OCI-LY3 (cell line): Measurements from ENCODE around the gene ALDOC.

Experiments
- EZH2phosphoT487 ChIP-seq: fragments of 200-600 bp; shearing (Covaris generic); IDR thresholded peaks from 2 replicates; pipeline ENCODE4 v1.6.1; 2018; ENCODE audit warnings: antibody characterized with exemption, mixed run types, low read depth
- TF ChIP-seq, protein P1 (sequence below): fragments of 200-600, 300-600 bp; sonication (generic); IDR thresholded peaks from 2 replicates; pipeline ENCODE4 v1.5.1; 2014; ENCODE audit warnings: antibody characterized with exemption, low read length, low read depth

DNA sequence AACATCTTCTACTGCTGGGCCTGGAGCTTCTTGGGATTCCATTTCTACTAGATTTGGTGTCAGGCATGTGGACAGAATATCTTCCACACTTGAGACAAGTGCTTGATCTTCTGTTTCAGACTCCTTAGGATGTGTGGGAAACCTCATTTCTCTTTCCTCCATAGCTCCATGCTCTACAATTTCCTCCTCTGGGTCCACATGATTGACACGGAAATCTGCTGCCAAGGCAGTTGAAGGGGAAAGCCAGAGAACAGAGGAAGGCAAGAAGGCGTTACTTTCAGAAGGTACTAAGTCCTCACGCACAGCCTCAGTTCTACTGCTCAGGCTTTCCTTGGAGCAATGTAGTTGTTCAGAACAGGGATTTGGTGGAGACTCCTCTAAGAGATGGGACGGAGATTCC lies 15.6 kb upstream of the ALDOC start:
- TF ChIP-seq, protein P1, sequence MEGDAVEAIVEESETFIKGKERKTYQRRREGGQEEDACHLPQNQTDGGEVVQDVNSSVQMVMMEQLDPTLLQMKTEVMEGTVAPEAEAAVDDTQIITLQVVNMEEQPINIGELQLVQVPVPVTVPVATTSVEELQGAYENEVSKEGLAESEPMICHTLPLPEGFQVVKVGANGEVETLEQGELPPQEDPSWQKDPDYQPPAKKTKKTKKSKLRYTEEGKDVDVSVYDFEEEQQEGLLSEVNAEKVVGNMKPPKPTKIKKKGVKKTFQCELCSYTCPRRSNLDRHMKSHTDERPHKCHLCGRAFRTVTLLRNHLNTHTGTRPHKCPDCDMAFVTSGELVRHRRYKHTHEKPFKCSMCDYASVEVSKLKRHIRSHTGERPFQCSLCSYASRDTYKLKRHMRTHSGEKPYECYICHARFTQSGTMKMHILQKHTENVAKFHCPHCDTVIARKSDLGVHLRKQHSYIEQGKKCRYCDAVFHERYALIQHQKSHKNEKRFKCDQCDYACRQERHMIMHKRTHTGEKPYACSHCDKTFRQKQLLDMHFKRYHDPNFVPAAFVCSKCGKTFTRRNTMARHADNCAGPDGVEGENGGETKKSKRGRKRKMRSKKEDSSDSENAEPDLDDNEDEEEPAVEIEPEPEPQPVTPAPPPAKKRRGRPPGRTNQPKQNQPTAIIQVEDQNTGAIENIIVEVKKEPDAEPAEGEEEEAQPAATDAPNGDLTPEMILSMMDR: no peak
- TF ChIP-seq EZH2phosphoT487: no peak
